Activated CD4-positive, alpha-beta T cell treated with anti-CD3 and anti-CD28 coated beads, Interleukin-2, amount 50 U/mL, for 1 hour (primary cell): Measurements from ENCODE around the gene TP53BP1.
"Not testable (repeated sequence)": the region's sequence is repeated elsewhere in the genome, so short reads cannot be mapped to it uniquely, and the experiment has no call there.

Source experiments
- DNase-seq: peaks from one replicate; pipeline ENCODE4 v3.0.0-alpha.2; 2020

The TP53BP1 gene

GRCh38 chr15:43492673-43493601, at the start of gene TP53BP1:
TP53BP1 (minus strand) TSS chr15:43493156; CDS start chr15:43493043, 113 bp downstream.
- peak; percentile 95 for DNase-seq

GRCh38 chr15:43541785-43542184, 48.8 kb upstream of the TP53BP1 start:
- DNase-seq = no peak

GRCh38 chr15:43538091-43538490, 45.1 kb upstream of the TP53BP1 start:
- no peak for DNase-seq

GRCh38 chr15:43534897-43535296, 41.9 kb upstream of the TP53BP1 start:
- no peak for DNase-seq

GRCh38 chr15:43532826-43533225, 39.9 kb upstream of the TP53BP1 start:
- DNase-seq = not testable (repeated sequence)

- no peak for DNase-seq
Observed at GRCh38 chr15:43531018-43531670, 38.2 kb upstream of the TP53BP1 start.

- DNase-seq = no peak
Observed at GRCh38 chr15:43529587-43530345, 36.8 kb upstream of the TP53BP1 start.

- no peak for DNase-seq
Observed at GRCh38 chr15:43529141-43529540, 36.2 kb upstream of the TP53BP1 start.

- DNase-seq = no peak
Observed at GRCh38 chr15:43528542-43529007, 35.6 kb upstream of the TP53BP1 start.

GRCh38 chr15:43527802-43528541, 35.0 kb upstream of the TP53BP1 start:
- no peak for DNase-seq

GRCh38 chr15:43527016-43527801, 34.3 kb upstream of the TP53BP1 start:
- DNase-seq = no peak

GRCh38 chr15:43526261-43526930, 33.4 kb upstream of the TP53BP1 start:
- DNase-seq = no peak

- DNase-seq = no peak
Observed at GRCh38 chr15:43525131-43525530, 32.2 kb upstream of the TP53BP1 start.

GRCh38 chr15:43524254-43524845, 31.4 kb upstream of the TP53BP1 start:
- no peak for DNase-seq

GRCh38 chr15:43523646-43524045, 30.7 kb upstream of the TP53BP1 start:
- no peak for DNase-seq

- no peak for DNase-seq
Observed at GRCh38 chr15:43522247-43522646, 29.3 kb upstream of the TP53BP1 start.

- DNase-seq = no peak
Observed at GRCh38 chr15:43521419-43521818, 28.5 kb upstream of the TP53BP1 start.

- no peak for DNase-seq
Observed at GRCh38 chr15:43520138-43520537, 27.2 kb upstream of the TP53BP1 start.

- no peak for DNase-seq
Observed at GRCh38 chr15:43519196-43519595, 26.2 kb upstream of the TP53BP1 start.

GRCh38 chr15:43518197-43518761, 25.3 kb upstream of the TP53BP1 start:
- DNase-seq = no peak
